ENCODE measurements around the gene SEMA3D.
A peak's percentile ranks its signal among the peaks of the same experiment; 100 is the strongest.

Gene SEMA3D

DNA sequence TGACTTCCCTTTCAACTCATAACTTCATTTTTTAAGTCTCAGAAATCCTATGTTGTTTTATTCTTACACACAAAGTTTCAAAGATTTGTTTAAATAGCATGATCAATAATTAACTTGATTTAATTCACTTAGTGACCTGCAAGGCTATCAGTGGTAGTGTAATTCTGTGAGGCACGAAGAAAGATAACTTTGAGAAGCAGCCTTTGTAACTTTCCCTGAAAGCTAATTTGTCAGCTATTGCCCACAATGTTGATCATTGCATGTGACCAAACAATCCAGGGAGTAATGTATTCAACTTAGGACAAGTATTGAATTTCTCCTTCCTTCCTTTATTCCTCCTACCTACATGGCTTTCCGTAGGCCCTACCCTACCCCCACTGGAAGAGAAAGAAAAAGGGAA lies 111.0 kb downstream of the SEMA3D start:
- Mint-ChIP-seq H3K4me3 (no peak overlapping the region), H3K27me3 (ENCODE audit: low read depth) (no peaks in the 10 kb centered on the region), H3K4me1 (no peaks in the 10 kb centered on the region), H3K36me3 (ENCODE audit: low read depth) (peaks cover 4% of the 10 kb centered on the region), H3K9me3 (no peaks in the 10 kb centered on the region), H3K27ac (peak overlapping the region; percentile 40 to 94 (median 55))
- no peak for TF ChIP-seq CTCF (IDR thresholded peaks at IDR 0.05; ENCODE audit: unreplicated experiment in 3 of 3)

- no peak overlapping the region for H3K4me3 Mint-ChIP-seq
- H3K4me1 Mint-ChIP-seq: no peaks in the 10 kb centered on the region
- peaks cover 4% of the 10 kb centered on the region for H3K36me3 Mint-ChIP-seq (ENCODE audit: low read depth)
- no peaks in the 10 kb centered on the region for H3K27me3 Mint-ChIP-seq (ENCODE audit: low read depth)
- no peak for TF ChIP-seq CTCF (IDR thresholded peaks at IDR 0.05; ENCODE audit: unreplicated experiment in 3 of 3)
- no peaks in the 10 kb centered on the region for H3K9me3 Mint-ChIP-seq
- peak overlapping the region in 1 of 3 experiments; percentile 29 for H3K27ac Mint-ChIP-seq
Observed at GRCh38 chr7:85074992-85075391, 111.9 kb downstream of the SEMA3D start.

- Mint-ChIP-seq H3K36me3 (ENCODE audit: low read depth) (peaks cover 4% of the 10 kb centered on the region), H3K4me3 (no peak overlapping the region), H3K9me3 (no peaks in the 10 kb centered on the region), H3K27me3 (ENCODE audit: low read depth) (no peaks in the 10 kb centered on the region), H3K27ac (no peak overlapping the region), H3K4me1 (peaks cover 2% of the 10 kb centered on the region)
- no peak for TF ChIP-seq CTCF (IDR thresholded peaks at IDR 0.05; ENCODE audit: unreplicated experiment in 3 of 3)
Observed at GRCh38 chr7:85074016-85074415, 112.8 kb downstream of the SEMA3D start.

DNA sequence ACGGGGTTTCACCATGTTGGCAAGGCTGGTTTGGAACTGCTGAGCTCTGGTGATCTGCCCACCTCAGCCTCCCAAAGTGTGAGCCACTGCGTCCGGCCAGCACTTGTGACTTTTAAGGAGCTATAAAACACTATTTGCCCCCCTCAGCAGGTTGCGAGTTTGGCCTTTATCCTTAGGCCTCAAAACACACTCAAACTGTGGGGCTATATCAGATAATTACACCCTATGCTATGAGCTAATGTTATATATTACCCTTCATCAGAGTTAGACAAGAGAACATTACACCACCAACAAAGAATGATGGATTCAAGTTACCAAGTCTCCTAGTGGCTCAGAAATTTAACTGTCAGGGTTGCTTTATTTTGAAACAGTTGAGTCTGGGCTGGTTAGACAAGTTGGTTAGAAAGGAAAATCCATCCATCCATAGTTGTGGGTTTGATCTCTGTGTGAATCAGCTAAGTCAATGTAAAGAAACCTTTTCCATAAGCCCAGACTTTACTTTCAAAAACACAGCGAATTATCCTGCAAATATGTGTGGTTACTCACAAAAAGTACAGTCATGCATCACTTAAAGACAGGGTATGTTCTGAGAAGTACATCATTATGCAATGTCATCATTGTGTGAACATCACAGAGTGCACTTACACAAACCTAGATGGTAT lies 115.8 kb downstream of the SEMA3D start:
- TF ChIP-seq CTCF (IDR thresholded peaks at IDR 0.05; ENCODE audit: unreplicated experiment in 3 of 3): no peak
- peaks cover 5% of the 10 kb centered on the region for H3K4me1 Mint-ChIP-seq
- peaks cover 4% of the 10 kb centered on the region for H3K36me3 Mint-ChIP-seq (ENCODE audit: low read depth)
- no peaks in the 10 kb centered on the region for H3K9me3 Mint-ChIP-seq
- peak overlapping the region in 1 of 3 experiments; percentile 57 for H3K27ac Mint-ChIP-seq
- H3K4me3 Mint-ChIP-seq: no peak overlapping the region
- H3K27me3 Mint-ChIP-seq (ENCODE audit: low read depth): no peaks in the 10 kb centered on the region

- H3K27ac Mint-ChIP-seq: no peak overlapping the region
- TF ChIP-seq CTCF (IDR thresholded peaks at IDR 0.05; ENCODE audit: unreplicated experiment in 3 of 3): no peak
- H3K9me3 Mint-ChIP-seq: no peaks in the 10 kb centered on the region
- H3K4me3 Mint-ChIP-seq: no peak overlapping the region
- H3K36me3 Mint-ChIP-seq (ENCODE audit: low read depth): peaks cover 8% of the 10 kb centered on the region
- peaks cover 16% of the 10 kb centered on the region for H3K4me1 Mint-ChIP-seq
- no peaks in the 10 kb centered on the region for H3K27me3 Mint-ChIP-seq (ENCODE audit: low read depth)
Observed at GRCh38 chr7:85068799-85069198, 118.1 kb downstream of the SEMA3D start.

DNA sequence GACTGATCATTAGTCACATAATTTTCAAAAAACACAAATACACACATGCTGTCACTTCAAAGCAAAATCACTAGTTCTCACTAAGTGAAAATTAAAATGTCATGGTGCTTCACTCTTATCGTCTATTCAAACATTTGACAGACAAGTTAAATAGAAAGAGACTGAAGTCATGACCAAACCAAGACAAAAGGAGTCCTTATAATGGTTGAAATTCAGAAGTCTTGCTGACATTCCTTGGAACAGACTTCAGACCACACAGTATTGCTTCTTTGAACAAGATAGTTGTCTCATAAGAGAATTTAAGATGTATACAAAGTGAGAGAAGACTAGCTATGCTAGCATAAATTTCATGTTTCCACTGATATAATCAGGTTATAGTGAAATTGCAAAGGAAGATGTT lies 119.5 kb downstream of the SEMA3D start:
- Mint-ChIP-seq H3K4me1 (peaks cover 16% of the 10 kb centered on the region), H3K27ac (no peak overlapping the region), H3K9me3 (no peaks in the 10 kb centered on the region), H3K27me3 (ENCODE audit: low read depth) (no peaks in the 10 kb centered on the region), H3K4me3 (no peak overlapping the region), H3K36me3 (ENCODE audit: low read depth) (peaks cover 14% of the 10 kb centered on the region)
- no peak for TF ChIP-seq CTCF (IDR thresholded peaks at IDR 0.05; ENCODE audit: unreplicated experiment in 3 of 3)

Data from nephron (organoid).